GM10248 (cell line): ENCODE measurements around the gene PSMG4.

Source experiments
- CTCF ChIA-PET: fragments of 300-600 bp; sonication (Branson Sonifier 250); formaldehyde crosslinking; extraction: SDS; loops from one replicate; lab custom pipeline; 2021; ENCODE audit warnings: antibody characterized with exemption; lab: Yijun Ruan, JAX
- POLR2A ChIA-PET: fragments of 350-650 bp; sonication (Branson Sonifier 250); formaldehyde crosslinking; extraction: SDS; loops from one replicate; lab custom pipeline; 2020; ENCODE audit warnings: antibody characterized with exemption; lab: Yijun Ruan, JAX
- DNase-seq: peaks from one replicate; pipeline ENCODE4 v3.0.0; 2012; ENCODE audit errors: extremely low spot score
- CTCF ChIP-seq: IDR thresholded peaks from 2 replicates; pipeline ENCODE4 v1.5.1; 2012; ENCODE audit warnings: mild to moderate bottlenecking, low read depth; ENCODE audit errors: extremely low read depth, missing control alignments, control extremely low read depth

PSMG4 gene

GRCh38 chr6:3282476-3283236, 23.9 kb downstream of the PSMG4 start:
- no peak for TF ChIP-seq CTCF
- CTCF ChIA-PET: interaction anchor here (1.1 to 8.3 kb wide), 4 partner anchors 9 to 448 kb away, joined by 3 to 112 read pairs (median 4); no protein-coding TSS in a partner anchor

GRCh38 chr6:3283241-3283640, 24.5 kb downstream of the PSMG4 start:
- ChIA-PET CTCF (interaction anchor here (8.3 kb wide), 1 partner anchor 447 kb away, joined by 112 read pairs; no protein-coding TSS in a partner anchor), POLR2A (no interaction called here)
- DNase-seq: no peak
- no peak for TF ChIP-seq CTCF

More at GRCh38 chr6:3282476-3283236, 23.9 kb downstream of the PSMG4 start:
- no peak for DNase-seq
- POLR2A ChIA-PET: no interaction called here

- CTCF ChIA-PET: interaction anchor here (1.1 to 8.3 kb wide), 2 partner anchors 33 to 447 kb away, joined by 3 to 112 read pairs; no protein-coding TSS in a partner anchor
- POLR2A ChIA-PET: no interaction called here
These were observed 25.1 kb downstream of the PSMG4 start for GRCh38 chr6:3283641-3284435.

GRCh38 chr6:3284436-3284876, 25.7 kb downstream of the PSMG4 start:
- no peak for TF ChIP-seq CTCF
- ChIA-PET POLR2A (no interaction called here), CTCF (interaction anchor here (1.1 to 8.3 kb wide), 3 partner anchors 32 to 446 kb away, joined by 3 to 112 read pairs (median 3); no protein-coding TSS in a partner anchor)
- DNase-seq: no peak

More at GRCh38 chr6:3283641-3284435, 25.1 kb downstream of the PSMG4 start:
- no peak for TF ChIP-seq CTCF
- no peak for DNase-seq

GRCh38 chr6:3285049-3285639, 26.4 kb downstream of the PSMG4 start:
- ChIA-PET CTCF (interaction anchor here (1.1 to 8.3 kb wide), 4 partner anchors 26 to 446 kb away, joined by 3 to 112 read pairs (median 4); no protein-coding TSS in a partner anchor), POLR2A (no interaction called here)
- DNase-seq: no peak
- no peak for TF ChIP-seq CTCF

- no peak for TF ChIP-seq CTCF
- POLR2A ChIA-PET: no interaction called here
- DNase-seq: no peak
- CTCF ChIA-PET: interaction anchor here (1.4 to 8.3 kb wide), 3 partner anchors 26 to 445 kb away, joined by 3 to 112 read pairs (median 4); no protein-coding TSS in a partner anchor
These were observed 27.0 kb downstream of the PSMG4 start for GRCh38 chr6:3285732-3286131.
